ENCODE measurements around the gene DBET.
"Not testable (repeated sequence)": the region's sequence is repeated elsewhere in the genome, so short reads cannot be mapped to it uniquely, and the experiment has no call there.

- not testable (repeated sequence) for TF ChIP-seq CTCF, POLR2A (IDR thresholded peaks at IDR 0.05)
Measured at GRCh38 chr4:190099605-190100004, 35.3 kb downstream of the DBET start.

Measured in transverse colon (tissue), 3 donors.